ENCODE data around the gene RPL12. TPM values are rescaled to one million over a fixed set of nuclear protein-coding genes. Genes with fewer than 3 reads are reported as not detected.
"Not testable (repeated sequence)": the region's sequence is repeated elsewhere in the genome, so short reads cannot be mapped to it uniquely, and the experiment has no call there.

RPL12 gene
- total and polyA plus RNA-seq, 4 donors = 289 to 829 (median 485) TPM

DNA sequence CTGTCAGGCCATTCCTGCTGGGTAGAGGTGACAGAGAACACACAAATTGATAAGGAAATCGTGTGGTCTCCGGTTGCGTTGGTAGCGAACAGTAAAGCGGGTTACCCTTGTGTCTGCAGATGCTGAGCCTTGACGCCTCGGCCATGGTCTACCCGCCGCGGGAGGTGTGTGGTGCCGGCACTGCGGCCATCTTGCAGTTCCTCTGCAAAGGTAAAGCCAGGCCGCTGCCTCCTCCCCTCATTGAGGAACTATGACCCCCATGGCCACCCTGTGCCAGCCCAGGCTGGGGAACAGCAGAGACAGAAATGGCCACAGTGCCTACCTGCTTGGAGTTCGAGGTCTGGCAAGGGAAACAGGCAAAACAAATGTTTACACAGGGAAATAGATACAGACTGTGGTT lies 16.4 kb upstream of the RPL12 start:
- no peak overlapping the region for H3K27ac ChIP-seq (ENCODE audit: low read depth in 1 of 2, low read length in 2 of 2)
- H3K9ac ChIP-seq (ENCODE audit: low read depth in 1 of 2, low read length in 2 of 2) = no peak overlapping the region
- no peak for TF ChIP-seq NR2F2 (IDR thresholded peaks at IDR 0.05)
- TF ChIP-seq FOXA1 (IDR thresholded peaks at IDR 0.05) = no peak
- no peaks in the 10 kb centered on the region for H3K4me1 ChIP-seq (ENCODE audit: control insufficient read depth in 4 of 4, insufficient read depth in 4 of 4, low read length in 3 of 4)
- H3K9me3 ChIP-seq (ENCODE audit: control insufficient read depth in 4 of 4, low read length in 3 of 4) = no peaks in the 10 kb centered on the region
- H3K36me3 ChIP-seq (ENCODE audit: control insufficient read depth in 4 of 4, insufficient read depth in 3 of 4, low read depth in 1 of 4, low read length in 3 of 4) = peaks cover 3 to 44% (median 16%) of the 10 kb centered on the region in 4 donors
- DNase-seq (ENCODE audit: low spot score) = no peak
- H3K4me3 ChIP-seq (ENCODE audit: low read depth in 1 of 3, low read length in 3 of 3) = no peak overlapping the region
- 92% methylated on average over 14 of the region's 14 CpGs for WGBS
- no peaks in the 10 kb centered on the region for H3K27me3 ChIP-seq (ENCODE audit: control insufficient read depth in 4 of 4, insufficient read depth in 4 of 4, low read length in 3 of 4)

DNA sequence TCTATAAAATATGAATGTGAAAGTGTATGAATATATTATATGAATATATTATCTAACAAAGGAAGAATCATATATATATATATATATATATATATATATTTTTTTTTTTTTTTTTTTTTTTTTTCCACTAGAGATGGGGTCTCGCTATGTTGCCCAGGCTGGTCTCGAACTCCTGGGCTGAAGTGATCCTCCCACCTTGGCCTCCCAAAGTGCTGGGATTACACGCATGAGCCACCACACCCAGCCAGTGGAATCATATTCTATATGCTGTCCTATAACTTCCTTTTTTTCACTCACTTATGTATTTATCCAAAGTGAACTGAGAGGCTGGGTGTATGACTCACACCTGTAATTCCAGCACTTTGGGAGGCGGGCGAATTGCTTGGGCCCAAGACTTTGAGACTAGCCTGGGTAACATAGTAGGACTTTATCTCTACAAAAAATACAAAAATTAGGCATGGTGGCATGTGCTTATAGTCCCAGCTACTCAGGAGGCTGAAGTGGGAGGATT lies 15.3 kb upstream of the RPL12 start:
- not testable (repeated sequence) for H3K9me3 ChIP-seq (ENCODE audit: control insufficient read depth in 4 of 4, low read length in 3 of 4); H3K9ac ChIP-seq (ENCODE audit: low read depth in 1 of 2, low read length in 2 of 2); H3K27me3 ChIP-seq (ENCODE audit: control insufficient read depth in 4 of 4, insufficient read depth in 4 of 4, low read length in 3 of 4); DNase-seq (ENCODE audit: low spot score); H3K4me1 ChIP-seq (ENCODE audit: control insufficient read depth in 4 of 4, insufficient read depth in 4 of 4, low read length in 3 of 4); H3K4me3 ChIP-seq (ENCODE audit: low read depth in 1 of 3, low read length in 3 of 3); H3K27ac ChIP-seq (ENCODE audit: low read depth in 1 of 2, low read length in 2 of 2)
- 95% methylated on average over 5 of the region's 5 CpGs for WGBS
- peaks cover 7 to 54% (median 24%) of the 10 kb centered on the region in 4 donors for H3K36me3 ChIP-seq (ENCODE audit: control insufficient read depth in 4 of 4, insufficient read depth in 3 of 4, low read depth in 1 of 4, low read length in 3 of 4)

DNA sequence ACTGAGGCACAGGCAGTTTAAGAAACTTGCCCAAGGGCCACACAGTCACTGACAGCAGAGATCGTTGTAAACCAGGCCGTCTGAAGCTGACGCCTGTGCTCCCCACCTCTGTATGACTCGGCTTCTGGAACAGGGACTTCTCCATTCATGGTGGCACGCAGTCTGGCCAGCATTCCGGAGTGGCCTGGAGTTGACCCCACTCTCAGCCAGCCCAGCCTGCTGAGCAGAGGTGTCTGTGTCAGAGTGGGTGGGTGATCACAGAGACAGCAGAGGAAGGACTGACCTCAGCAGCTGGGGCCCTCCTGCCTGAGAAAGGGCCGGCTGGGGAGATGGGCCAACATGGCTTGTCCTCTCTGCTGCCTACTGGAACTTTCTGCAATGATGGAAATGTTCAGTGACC lies 12.7 kb upstream of the RPL12 start:
- no peaks in the 10 kb centered on the region for H3K4me1 ChIP-seq (ENCODE audit: control insufficient read depth in 4 of 4, insufficient read depth in 4 of 4, low read length in 3 of 4)
- no peak overlapping the region for H3K27ac ChIP-seq (ENCODE audit: low read depth in 1 of 2, low read length in 2 of 2)
- peaks cover 16 to 62% (median 30%) of the 10 kb centered on the region in 4 donors for H3K36me3 ChIP-seq (ENCODE audit: control insufficient read depth in 4 of 4, insufficient read depth in 3 of 4, low read depth in 1 of 4, low read length in 3 of 4)
- DNase-seq (ENCODE audit: low spot score) = no peak
- no peak for TF ChIP-seq FOXA2 (IDR thresholded peaks at IDR 0.05)
- WGBS = 92% methylated on average over 7 of the region's 7 CpGs
- no peak overlapping the region for H3K4me3 ChIP-seq (ENCODE audit: low read depth in 1 of 3, low read length in 3 of 3)
- no peaks in the 10 kb centered on the region for H3K27me3 ChIP-seq (ENCODE audit: control insufficient read depth in 4 of 4, insufficient read depth in 4 of 4, low read length in 3 of 4)
- no peak overlapping the region for H3K9ac ChIP-seq (ENCODE audit: low read depth in 1 of 2, low read length in 2 of 2)
- H3K9me3 ChIP-seq (ENCODE audit: control insufficient read depth in 4 of 4, low read length in 3 of 4) = no peaks in the 10 kb centered on the region

DNA sequence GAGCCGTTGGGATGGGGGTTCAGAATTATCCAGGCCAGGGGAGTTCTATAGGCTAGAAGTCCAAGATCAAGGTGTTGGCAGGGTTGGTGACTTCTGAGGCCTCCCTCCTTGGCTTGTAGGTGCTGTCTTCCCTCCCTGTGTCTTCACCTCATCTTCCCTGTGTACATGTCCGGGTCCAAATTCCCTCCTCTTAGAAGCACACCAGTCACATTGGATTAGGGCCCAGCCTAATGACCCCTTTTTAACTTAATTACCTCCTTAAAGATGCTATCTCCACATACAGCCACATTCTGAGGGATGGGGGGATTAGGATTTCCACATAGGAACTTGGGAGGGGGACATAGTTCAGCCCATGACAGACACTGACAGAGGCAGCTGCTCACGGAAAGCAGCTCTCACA lies 12.2 kb upstream of the RPL12 start:
- DNase-seq (ENCODE audit: low spot score) = no peak
- Histone ChIP-seq H3K27me3 (ENCODE audit: control insufficient read depth in 4 of 4, insufficient read depth in 4 of 4, low read length in 3 of 4) (no peaks in the 10 kb centered on the region), H3K4me3 (ENCODE audit: low read depth in 1 of 3, low read length in 3 of 3) (no peak overlapping the region), H3K27ac (ENCODE audit: low read depth in 1 of 2, low read length in 2 of 2) (no peak overlapping the region), H3K9me3 (ENCODE audit: control insufficient read depth in 4 of 4, low read length in 3 of 4) (no peaks in the 10 kb centered on the region), H3K36me3 (ENCODE audit: control insufficient read depth in 4 of 4, insufficient read depth in 3 of 4, low read depth in 1 of 4, low read length in 3 of 4) (peaks cover 16 to 61% (median 30%) of the 10 kb centered on the region in 4 donors), H3K4me1 (ENCODE audit: control insufficient read depth in 4 of 4, insufficient read depth in 4 of 4, low read length in 3 of 4) (no peaks in the 10 kb centered on the region), H3K9ac (ENCODE audit: low read depth in 1 of 2, low read length in 2 of 2) (no peak overlapping the region)
- TF ChIP-seq, protein P1, sequence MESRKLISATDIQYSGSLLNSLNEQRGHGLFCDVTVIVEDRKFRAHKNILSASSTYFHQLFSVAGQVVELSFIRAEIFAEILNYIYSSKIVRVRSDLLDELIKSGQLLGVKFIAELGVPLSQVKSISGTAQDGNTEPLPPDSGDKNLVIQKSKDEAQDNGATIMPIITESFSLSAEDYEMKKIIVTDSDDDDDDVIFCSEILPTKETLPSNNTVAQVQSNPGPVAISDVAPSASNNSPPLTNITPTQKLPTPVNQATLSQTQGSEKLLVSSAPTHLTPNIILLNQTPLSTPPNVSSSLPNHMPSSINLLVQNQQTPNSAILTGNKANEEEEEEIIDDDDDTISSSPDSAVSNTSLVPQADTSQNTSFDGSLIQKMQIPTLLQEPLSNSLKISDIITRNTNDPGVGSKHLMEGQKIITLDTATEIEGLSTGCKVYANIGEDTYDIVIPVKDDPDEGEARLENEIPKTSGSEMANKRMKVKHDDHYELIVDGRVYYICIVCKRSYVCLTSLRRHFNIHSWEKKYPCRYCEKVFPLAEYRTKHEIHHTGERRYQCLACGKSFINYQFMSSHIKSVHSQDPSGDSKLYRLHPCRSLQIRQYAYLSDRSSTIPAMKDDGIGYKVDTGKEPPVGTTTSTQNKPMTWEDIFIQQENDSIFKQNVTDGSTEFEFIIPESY (IDR thresholded peaks at IDR 0.05) = no peak
- TF ChIP-seq FOXA2 (IDR thresholded peaks at IDR 0.05) (no peak), YY1 (IDR thresholded peaks at IDR 0.05) (no peak), GABPA (IDR thresholded peaks at IDR 0.05 in 1 of 2, conservative IDR thresholded peaks at IDR 0.05 in 1 of 2) (no peak), NR2F2 (IDR thresholded peaks at IDR 0.05) (no peak), HNF4G (IDR thresholded peaks at IDR 0.05) (no peak)
- TF ChIP-seq, protein P2, sequence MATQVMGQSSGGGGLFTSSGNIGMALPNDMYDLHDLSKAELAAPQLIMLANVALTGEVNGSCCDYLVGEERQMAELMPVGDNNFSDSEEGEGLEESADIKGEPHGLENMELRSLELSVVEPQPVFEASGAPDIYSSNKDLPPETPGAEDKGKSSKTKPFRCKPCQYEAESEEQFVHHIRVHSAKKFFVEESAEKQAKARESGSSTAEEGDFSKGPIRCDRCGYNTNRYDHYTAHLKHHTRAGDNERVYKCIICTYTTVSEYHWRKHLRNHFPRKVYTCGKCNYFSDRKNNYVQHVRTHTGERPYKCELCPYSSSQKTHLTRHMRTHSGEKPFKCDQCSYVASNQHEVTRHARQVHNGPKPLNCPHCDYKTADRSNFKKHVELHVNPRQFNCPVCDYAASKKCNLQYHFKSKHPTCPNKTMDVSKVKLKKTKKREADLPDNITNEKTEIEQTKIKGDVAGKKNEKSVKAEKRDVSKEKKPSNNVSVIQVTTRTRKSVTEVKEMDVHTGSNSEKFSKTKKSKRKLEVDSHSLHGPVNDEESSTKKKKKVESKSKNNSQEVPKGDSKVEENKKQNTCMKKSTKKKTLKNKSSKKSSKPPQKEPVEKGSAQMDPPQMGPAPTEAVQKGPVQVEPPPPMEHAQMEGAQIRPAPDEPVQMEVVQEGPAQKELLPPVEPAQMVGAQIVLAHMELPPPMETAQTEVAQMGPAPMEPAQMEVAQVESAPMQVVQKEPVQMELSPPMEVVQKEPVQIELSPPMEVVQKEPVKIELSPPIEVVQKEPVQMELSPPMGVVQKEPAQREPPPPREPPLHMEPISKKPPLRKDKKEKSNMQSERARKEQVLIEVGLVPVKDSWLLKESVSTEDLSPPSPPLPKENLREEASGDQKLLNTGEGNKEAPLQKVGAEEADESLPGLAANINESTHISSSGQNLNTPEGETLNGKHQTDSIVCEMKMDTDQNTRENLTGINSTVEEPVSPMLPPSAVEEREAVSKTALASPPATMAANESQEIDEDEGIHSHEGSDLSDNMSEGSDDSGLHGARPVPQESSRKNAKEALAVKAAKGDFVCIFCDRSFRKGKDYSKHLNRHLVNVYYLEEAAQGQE (IDR thresholded peaks at IDR 0.05) = no peak
- TF ChIP-seq, protein P3, sequence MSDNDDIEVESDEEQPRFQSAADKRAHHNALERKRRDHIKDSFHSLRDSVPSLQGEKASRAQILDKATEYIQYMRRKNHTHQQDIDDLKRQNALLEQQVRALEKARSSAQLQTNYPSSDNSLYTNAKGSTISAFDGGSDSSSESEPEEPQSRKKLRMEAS (IDR thresholded peaks at IDR 0.05) = no peak
- WGBS = 96% methylated on average over 3 of the region's 3 CpGs
